Stomach (tissue), 4 donors: ENCODE measurements around the gene ARHGAP33.

Experiments
- POLR2A ChIP-seq, 4 donors: fragments of 450-650 bp; IDR thresholded peaks; one replicate each; pipeline ENCODE4 v1.6.1; 2016; ENCODE audit warnings: antibody characterized with exemption in 4 of 4, control low read depth in 2 of 4, mild to moderate bottlenecking in 1 of 4, moderate library complexity in 1 of 4
- TF ChIP-seq, protein P1 (sequence below), 7 experiments: fragments of 450-650 bp in 4 of 7; fragments of 200-600 bp in 3 of 7; sonication (generic) in 3 of 7; IDR thresholded peaks; one replicate each; pipeline ENCODE4 v1.5.1; 2016 to 2019; ENCODE audit warnings: antibody characterized with exemption in 7 of 7, control low read depth in 2 of 7, mild to moderate bottlenecking in 1 of 7

DNA sequence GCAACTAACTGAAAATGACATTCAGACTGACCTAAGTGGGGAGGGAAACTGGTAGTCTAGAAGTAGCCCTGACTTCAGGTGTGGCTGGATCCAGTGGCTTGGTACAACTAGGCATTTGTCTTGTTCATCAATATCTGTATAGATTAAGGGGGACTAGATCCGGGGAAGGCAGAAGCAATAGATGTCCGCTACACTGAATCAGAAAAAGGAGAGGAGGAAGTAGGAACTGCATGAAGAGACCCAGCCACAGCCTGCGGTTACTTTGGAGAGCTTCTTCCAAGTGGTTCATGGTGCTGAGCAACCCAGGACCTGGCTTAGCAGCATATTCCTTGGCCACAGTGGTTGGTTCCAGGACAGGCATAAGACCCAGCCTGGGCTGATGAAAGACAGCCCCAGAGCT, 47.2 kb downstream of the ARHGAP33 start:
- no peak for TF ChIP-seq POLR2A (IDR thresholded peaks at IDR 0.05)
- TF ChIP-seq, protein P1, sequence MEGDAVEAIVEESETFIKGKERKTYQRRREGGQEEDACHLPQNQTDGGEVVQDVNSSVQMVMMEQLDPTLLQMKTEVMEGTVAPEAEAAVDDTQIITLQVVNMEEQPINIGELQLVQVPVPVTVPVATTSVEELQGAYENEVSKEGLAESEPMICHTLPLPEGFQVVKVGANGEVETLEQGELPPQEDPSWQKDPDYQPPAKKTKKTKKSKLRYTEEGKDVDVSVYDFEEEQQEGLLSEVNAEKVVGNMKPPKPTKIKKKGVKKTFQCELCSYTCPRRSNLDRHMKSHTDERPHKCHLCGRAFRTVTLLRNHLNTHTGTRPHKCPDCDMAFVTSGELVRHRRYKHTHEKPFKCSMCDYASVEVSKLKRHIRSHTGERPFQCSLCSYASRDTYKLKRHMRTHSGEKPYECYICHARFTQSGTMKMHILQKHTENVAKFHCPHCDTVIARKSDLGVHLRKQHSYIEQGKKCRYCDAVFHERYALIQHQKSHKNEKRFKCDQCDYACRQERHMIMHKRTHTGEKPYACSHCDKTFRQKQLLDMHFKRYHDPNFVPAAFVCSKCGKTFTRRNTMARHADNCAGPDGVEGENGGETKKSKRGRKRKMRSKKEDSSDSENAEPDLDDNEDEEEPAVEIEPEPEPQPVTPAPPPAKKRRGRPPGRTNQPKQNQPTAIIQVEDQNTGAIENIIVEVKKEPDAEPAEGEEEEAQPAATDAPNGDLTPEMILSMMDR (IDR thresholded peaks at IDR 0.05) = no peak
